ENCODE data around the gene EIF3L.
"Not testable (repeated sequence)": the region's sequence is repeated elsewhere in the genome, so short reads cannot be mapped to it uniquely, and the experiment has no call there.

EIF3L gene

GRCh38 chr22:37849089-37849751 is at the start of gene EIF3L:
EIF3L (plus strand) TSS chr22:37849419; CDS start chr22:37849450, 31 bp downstream.
- DNase-seq: peak; percentile 46 to 94 (median 88)

GRCh38 chr22:37799979-37800378 is 49.2 kb upstream of the EIF3L start:
- not testable (repeated sequence) for DNase-seq

GRCh38 chr22:37801946-37802309 is 47.3 kb upstream of the EIF3L start:
- peak in 6 of 58 donors; percentile 10 to 47 (median 32) for DNase-seq

- peak in 53 of 58 donors; percentile 23 to 79 (median 49) for DNase-seq
Observed at GRCh38 chr22:37802310-37803194, 46.7 kb upstream of the EIF3L start.

- no peak for DNase-seq
Observed at GRCh38 chr22:37803195-37803638, 46.0 kb upstream of the EIF3L start.

GRCh38 chr22:37803639-37804351 is 45.4 kb upstream of the EIF3L start:
- DNase-seq: no peak

GRCh38 chr22:37804352-37804880 is 44.8 kb upstream of the EIF3L start:
- peak in 2 of 58 donors; percentile 24 to 38 for DNase-seq

GRCh38 chr22:37804881-37805809 is 44.1 kb upstream of the EIF3L start:
- DNase-seq: peak in 57 of 58 donors; percentile 26 to 91 (median 79)

GRCh38 chr22:37805810-37806277 is 43.4 kb upstream of the EIF3L start:
- DNase-seq: no peak

GRCh38 chr22:37806409-37807333 is 42.5 kb upstream of the EIF3L start:
- DNase-seq: peak in 5 of 58 donors; percentile 10 to 25 (median 16)

GRCh38 chr22:37807410-37808293 is 41.6 kb upstream of the EIF3L start, which contains the start of gene GCAT:
GCAT (plus strand) TSS chr22:37807934; CDS start chr22:37807968, 34 bp downstream.
- peak; percentile 56 to 97 (median 90) for DNase-seq

GRCh38 chr22:37808294-37808657 is 40.9 kb upstream of the EIF3L start:
- DNase-seq: peak in 1 of 58 donors; percentile 11

- no peak for DNase-seq
Observed at GRCh38 chr22:37809672-37810333, 39.4 kb upstream of the EIF3L start.

- no peak for DNase-seq
Observed at GRCh38 chr22:37811867-37812266, 37.4 kb upstream of the EIF3L start.

GRCh38 chr22:37812869-37813678 is 36.1 kb upstream of the EIF3L start:
- DNase-seq: no peak

GRCh38 chr22:37815593-37815992 is 33.6 kb upstream of the EIF3L start:
- DNase-seq: no peak
